GM12892 (cell line): ENCODE measurements around the gene WNT7B.

Source experiments
- DNase-seq: peaks from one replicate; pipeline ENCODE4 v3.0.0; 2011; ENCODE audit not compliant: insufficient read length
- FAIRE-seq: peaks from 2 replicates; lab custom pipeline; 2011; peaks lifted over from hg19 to GRCh38; lab: Jason Lieb, UNC
- POLR2A ChIP-seq: IDR thresholded peaks from 2 replicates; pipeline ENCODE4 v1.6.1; 2011; ENCODE audit warnings: low read depth, low read length, control low read depth
- POLR2AphosphoS5 ChIP-seq: IDR thresholded peaks from 2 replicates; pipeline ENCODE4 v1.6.1; 2011; ENCODE audit warnings: low read depth, low read length, control low read depth
- TAF1 ChIP-seq: IDR thresholded peaks from 2 replicates; pipeline ENCODE4 v1.6.1; 2011; ENCODE audit warnings: low read depth, mild to moderate bottlenecking, control low read depth, low read length, borderline replicate concordance

The WNT7B gene

DNA sequence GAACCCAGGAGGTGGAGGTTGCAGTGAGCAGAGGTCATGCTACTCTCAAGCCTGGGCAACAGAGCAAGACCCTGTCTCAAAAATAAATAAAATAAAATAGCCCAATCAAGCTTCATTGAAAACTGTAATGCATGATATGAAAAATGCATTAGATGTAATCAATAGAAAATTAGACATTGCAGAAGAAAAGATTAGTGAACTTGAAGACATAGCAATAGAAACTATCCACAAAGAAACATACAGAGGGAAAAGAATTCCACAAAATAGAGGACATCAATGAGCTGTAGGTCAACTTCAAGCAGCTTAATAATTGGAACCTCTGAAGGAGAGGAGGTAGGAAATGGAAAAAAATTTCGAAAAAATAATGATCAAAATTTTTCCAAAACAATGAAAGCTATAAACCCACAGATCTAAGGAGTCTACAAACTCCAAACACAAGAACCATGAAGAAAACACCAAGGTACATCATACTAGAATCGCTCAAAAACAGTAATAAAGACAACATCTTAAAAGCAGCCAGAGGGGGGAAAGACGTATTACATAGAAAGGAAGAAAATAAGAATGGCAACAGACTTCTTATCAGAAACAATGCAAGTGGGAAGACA is 104.2 kb downstream of the WNT7B start:
- no peak for TF ChIP-seq POLR2AphosphoS5
- TF ChIP-seq POLR2A, result no peak
- no peak for TF ChIP-seq TAF1
- DNase-seq (no peak), FAIRE-seq (no peak)

DNA sequence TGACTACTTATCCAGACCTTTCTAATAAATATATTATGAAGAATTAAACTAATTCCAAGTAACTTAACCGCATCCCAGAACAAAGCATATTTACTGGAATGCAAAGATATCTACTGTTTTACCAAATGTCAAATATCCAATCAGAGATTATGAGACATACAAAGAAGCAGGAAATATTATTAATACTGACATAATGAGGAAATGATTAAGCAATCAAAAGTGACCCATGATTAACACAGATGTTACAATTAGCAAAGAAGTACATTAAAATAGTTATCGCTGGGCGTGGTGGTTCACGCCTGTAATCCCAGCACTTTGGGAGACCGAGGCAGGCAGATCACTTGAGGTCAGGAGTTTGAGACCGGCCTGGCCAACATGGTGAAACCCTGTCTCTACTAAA is 105.2 kb downstream of the WNT7B start:
- DNase-seq (no peak), FAIRE-seq (no peak)
- no peak for TF ChIP-seq POLR2A
- TF ChIP-seq POLR2AphosphoS5, result no peak
- no peak for TF ChIP-seq TAF1
